ENCODE results near the gene PLPP6.
"Not testable (repeated sequence)": the region's sequence is repeated elsewhere in the genome, so short reads cannot be mapped to it uniquely, and the experiment has no call there.

PLPP6 gene

DNA sequence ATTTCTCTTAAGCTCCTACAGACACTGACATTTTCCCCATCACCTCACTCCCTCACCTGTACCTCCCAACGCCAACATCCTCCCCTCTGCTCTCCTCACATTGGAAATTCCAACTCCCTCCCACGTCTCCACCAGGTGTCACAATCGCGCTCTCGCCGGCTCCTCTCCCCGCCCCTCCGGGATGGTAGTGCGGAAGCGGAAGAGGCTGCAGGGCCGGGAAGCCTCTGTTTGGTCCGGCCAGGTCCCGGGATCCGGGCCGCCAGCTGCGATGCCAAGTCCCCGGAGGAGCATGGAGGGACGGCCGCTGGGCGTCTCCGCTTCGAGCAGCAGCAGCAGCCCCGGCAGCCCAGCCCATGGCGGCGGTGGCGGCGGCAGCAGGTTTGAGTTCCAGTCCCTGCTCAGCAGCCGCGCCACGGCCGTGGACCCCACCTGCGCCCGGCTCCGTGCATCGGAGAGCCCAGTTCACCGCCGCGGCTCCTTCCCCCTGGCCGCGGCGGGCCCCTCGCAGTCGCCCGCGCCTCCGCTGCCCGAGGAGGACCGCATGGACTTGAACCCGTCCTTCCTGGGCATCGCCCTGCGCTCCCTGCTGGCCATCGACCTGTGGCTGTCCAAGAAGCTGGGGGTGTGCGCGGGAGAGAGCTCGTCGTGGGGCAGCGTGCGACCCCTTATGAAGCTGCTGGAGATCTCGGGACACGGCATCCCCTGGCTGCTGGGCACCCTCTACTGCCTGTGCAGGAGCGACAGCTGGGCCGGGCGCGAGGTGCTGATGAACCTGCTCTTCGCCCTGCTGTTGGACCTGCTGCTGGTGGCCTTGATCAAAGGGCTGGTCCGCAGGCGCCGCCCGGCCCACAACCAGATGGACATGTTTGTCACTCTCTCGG is at the start of gene PLPP6:
PLPP6 (plus strand) TSS at position 187 of the 881 bp plus-strand sequence; CDS start at position 269, 82 bp downstream.
- peak; percentile 92 for DNase-seq (ENCODE audit: low read depth, low spot score)

DNA sequence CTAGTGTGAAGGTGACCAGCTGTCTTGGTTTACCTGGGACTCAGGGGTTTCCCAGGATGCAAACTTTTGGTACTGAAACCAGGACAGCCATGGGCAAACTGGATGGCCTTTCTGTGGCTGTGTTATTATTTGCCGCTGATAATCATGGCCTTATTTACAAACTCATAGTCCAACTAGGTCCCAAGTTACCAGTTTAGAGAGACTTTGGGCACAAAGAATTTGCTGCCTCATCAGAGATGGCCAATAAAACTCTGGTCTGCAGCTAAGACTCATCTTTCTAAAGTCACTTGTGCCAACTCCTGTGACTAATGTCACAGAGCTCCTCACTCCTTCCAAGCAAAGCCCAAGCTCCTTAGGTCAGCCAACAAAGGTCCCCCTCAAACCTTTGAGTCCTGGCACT is 47.5 kb upstream of the PLPP6 start:
- no peak for DNase-seq (ENCODE audit: low read depth, low spot score)

DNA sequence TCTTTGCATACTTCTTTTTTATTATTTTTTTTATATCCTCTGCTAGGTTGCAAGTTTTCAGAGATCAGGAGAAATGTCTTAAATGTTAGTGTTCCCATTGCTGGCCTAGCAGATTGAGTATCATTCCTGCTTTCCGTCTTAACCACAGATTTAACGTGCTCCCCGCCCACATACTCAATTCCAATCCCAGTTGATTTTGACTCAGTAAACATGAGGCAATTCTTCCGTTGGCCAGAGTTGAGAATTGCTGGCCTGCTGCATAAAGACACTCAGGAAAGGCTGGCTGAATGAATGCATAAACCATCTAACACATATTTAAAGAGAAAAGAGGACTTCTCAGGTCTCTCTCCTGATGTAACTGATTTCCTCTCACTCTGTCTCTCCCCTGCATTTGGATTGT is 46.8 kb upstream of the PLPP6 start:
- peak; percentile 67 for DNase-seq (ENCODE audit: low read depth, low spot score)

GRCh38 chr9:4615778-4616177 is 46.3 kb upstream of the PLPP6 start:
- DNase-seq (ENCODE audit: low read depth, low spot score): no peak

DNA sequence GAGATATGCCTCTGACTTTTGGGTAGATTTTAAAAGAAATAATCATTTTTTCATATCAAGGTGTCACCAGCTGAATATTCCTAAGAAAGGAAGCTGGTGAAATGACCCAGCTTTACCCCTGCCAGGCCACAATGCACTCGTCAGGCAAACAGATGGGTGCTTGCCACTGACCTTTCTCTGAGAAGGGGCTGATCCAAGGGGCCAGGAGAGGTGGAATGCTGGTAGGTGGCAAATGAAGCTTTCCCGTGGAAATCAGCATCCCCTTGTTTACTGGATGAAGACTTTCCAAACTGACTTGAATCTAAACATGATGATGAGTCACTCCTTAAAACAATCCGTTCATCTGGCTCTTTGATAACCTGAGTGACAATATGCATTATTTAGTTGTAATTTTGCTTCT is 44.3 kb upstream of the PLPP6 start:
- no peak for DNase-seq (ENCODE audit: low read depth, low spot score)

DNA sequence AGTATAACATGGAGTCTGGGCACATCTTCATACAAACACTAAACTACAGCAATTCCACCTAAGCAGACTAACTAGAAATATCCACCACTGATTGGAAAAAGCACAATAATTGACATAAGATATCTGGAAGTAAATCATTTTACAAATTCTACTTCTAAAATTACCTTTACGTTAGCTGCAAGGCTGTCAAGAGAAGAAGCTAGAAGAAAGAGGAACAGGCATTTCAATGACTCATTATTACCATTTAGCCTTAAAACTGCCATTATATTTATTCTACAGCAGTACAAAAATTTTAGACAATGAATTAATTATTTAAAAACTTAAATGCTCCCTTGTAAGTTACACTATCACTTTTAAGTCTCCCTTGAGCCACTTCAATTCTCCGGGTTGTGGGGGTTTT is 43.4 kb upstream of the PLPP6 start:
- no peak for DNase-seq (ENCODE audit: low read depth, low spot score)

DNA sequence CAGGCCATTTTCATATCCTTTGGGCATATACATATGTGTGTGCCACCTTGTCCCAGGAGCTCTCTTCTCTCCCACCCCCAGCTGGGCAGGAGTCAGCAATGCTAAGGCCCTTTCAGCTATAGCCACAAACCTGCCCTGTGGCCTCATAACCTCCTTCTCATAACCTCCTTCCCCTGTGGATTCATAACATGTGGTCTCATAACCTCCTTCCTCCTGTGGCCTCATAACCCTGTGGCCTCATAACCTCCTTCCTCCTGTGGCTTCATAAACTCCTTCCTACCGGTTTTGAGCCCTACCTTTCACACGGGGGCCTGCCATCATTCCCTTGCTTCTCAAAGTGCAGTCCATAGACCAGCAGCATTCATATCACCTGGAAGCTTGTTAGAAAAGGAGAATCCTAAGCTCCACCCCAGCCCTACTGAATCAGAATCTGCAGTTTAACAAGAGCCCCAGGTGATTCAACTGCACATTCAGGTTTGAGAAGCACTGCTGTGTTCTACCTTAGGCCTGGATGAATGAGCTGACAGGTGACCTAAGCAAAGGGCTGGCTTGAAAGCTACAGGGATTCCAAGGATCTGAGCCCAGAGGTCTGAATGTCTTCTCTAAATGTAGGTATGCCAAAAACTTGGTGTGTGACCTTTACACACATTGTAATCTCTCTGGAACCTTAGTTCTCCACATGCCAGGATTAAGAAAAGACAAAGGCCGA is 41.9 kb upstream of the PLPP6 start:
- DNase-seq (ENCODE audit: low read depth, low spot score): no peak

GRCh38 chr9:4620881-4621555 is 41.1 kb upstream of the PLPP6 start:
- peak; percentile 70 for DNase-seq (ENCODE audit: low read depth, low spot score)

DNA sequence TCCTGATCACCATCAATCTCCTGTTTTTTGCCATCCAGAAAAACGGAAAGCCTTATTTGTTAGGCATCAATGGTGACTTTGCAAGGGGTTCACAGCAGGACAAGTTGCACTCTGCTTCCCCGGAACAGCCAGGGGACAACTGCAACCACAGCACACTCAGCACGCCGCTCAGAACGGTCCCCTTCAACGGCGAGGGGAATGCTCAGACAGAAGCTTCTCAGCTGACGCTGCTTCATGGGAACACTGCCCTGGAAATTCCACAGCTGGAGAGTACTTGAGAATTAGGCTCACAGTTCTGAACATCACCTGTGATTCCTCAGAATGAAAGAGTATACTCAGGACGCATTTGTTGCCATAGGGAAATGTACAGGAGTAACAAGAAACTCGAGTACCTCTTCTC is 40.1 kb upstream of the PLPP6 start:
- no peak for DNase-seq (ENCODE audit: low read depth, low spot score)

- DNase-seq (ENCODE audit: low read depth, low spot score): peak; percentile 30
Observed at GRCh38 chr9:4630836-4631235, 31.3 kb upstream of the PLPP6 start.

DNA sequence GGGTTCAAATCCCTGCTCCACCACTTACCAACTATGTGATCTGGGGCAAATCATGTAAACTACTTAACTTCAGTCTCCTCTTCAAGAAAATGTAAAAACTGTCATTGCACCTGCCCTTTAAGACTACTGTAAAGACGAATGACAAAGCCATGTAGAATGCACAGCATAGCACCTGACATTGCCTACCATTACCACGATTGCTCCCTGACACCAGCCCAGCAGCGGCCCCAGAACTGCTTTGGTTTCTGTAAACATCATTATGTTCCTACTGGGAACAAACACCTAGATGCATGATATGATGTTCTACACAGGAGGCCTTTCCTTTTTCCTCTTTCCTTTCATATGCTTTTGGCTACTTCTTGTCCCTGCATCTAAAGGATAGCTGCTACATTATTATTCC is 23.1 kb upstream of the PLPP6 start:
- DNase-seq (ENCODE audit: low read depth, low spot score): no peak

GRCh38 chr9:4639420-4639819 is 22.7 kb upstream of the PLPP6 start:
- DNase-seq (ENCODE audit: low read depth, low spot score): no peak

DNA sequence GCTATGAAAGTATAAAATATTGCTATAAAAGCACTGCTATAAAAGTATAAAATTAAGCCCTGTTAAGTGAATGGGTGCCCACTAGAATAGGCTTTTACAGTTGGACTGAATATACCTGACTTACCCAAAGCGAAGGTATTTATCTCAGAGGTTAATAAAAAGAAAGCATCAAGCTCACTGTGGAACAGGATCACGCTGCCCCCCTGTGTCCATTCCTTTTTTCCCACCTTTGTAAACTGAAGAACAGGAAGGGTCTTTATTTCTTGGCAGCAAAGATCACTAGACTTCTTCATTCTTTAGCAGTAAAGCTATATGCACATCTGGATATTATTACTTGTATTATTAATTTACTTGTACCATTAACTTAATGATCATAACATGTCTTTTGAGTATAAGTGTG is 22.1 kb upstream of the PLPP6 start:
- DNase-seq (ENCODE audit: low read depth, low spot score): peak; percentile 60

- DNase-seq (ENCODE audit: low read depth, low spot score): no peak
Observed at GRCh38 chr9:4642351-4642750, 19.7 kb upstream of the PLPP6 start.

DNA sequence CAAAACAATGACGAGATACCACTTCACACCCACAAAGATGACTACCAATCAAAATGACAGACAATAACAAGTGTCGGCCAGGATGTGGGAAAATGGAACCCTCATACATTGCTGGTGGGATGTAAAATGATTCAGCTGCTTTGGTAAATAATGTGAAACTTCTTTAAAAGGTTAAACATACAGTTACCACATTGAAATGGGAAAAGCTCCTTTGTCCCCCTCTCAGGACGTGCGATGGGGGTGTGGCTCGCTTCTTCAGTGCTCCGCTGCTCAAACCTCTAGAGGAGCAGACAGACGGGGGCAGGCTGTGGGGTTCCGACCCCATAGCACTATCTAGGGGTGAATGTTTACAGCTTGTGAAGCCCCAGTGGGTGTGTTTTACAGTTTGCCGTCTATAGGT is 8.0 kb upstream of the PLPP6 start:
- DNase-seq (ENCODE audit: low read depth, low spot score): no peak

GRCh38 chr9:4654538-4654937 is 7.6 kb upstream of the PLPP6 start:
- DNase-seq (ENCODE audit: low read depth, low spot score): no peak

DNA sequence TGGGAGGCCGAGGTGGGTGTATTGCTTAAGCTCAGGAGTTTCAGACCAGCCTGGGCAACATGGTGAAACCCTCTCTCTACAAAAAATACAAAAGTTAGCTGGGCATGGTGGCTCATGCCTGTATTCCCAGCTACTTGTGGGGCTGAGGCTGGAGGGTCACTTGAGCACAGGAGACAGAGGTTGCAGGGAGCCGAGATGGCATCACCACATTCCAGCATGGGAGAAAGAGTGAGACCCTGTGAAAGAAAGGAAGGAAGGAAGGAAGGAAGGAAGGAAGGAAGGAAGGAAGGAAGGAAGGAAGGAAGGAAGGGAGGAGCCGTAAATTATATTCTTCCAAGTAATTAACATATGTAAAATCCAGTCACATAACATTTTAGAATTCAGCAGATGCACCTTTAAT is 5.9 kb upstream of the PLPP6 start:
- DNase-seq (ENCODE audit: low read depth, low spot score): not testable (repeated sequence)

DNA sequence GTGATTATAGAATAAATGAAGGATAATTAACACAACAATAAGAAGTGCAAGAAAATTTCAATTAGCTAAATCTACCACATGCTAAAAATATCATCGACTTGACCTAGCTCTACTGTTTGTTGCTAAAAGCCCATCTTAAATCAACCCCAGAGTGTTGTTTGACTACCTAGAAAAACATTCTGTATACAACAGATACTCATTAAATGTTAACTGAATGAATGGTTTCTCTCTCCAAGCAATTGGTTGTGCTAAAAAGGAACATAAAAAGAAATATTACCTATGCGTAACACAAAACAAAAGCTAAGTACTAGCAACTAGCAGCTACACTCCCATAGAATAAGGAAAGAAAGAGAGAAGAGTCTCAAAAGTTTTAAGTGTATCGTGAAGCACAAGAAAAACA is 5.5 kb upstream of the PLPP6 start:
- no peak for DNase-seq (ENCODE audit: low read depth, low spot score)

DNA sequence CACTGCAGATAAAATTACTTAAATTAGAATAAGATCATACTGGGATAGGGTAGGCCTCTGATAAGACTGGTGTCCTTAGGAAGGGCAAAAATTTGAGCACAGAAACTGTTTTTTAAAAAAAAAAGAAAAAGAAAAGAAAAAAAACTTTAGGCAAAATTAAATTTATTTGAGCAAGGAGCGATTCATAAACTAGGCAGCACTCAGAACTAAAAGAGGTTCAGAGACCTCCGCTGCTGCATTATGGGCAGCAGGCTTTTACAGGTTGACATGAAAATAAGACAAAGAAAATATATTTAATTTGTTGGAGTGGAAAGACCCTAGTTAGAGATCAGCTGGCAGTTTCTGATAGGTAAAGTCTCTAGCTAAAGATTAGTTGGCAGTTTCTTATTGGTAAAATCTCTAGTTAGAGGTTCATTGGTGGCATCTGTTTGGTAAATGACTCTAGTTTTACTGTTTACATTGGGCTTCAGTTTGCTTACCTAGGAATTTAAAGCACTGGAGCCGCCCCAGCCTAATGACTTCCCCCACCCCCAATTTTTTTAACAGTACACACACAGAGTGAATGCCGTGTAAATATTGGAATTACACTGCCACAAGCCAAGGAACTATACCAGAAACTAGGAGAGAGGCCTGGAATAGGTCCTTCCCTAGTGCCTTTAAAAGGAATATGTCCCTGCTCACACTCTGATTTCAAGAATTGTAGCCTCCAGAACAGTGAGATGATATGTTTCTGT is 4.5 kb upstream of the PLPP6 start:
- no peak for DNase-seq (ENCODE audit: low read depth, low spot score)

GRCh38 chr9:4660665-4661064 is 1.4 kb upstream of the PLPP6 start:
- DNase-seq (ENCODE audit: low read depth, low spot score): not testable (repeated sequence)

- peak; percentile 30 for DNase-seq (ENCODE audit: low read depth, low spot score)
Observed at GRCh38 chr9:4661165-4661564, 929 bp upstream of the PLPP6 start.

DNA sequence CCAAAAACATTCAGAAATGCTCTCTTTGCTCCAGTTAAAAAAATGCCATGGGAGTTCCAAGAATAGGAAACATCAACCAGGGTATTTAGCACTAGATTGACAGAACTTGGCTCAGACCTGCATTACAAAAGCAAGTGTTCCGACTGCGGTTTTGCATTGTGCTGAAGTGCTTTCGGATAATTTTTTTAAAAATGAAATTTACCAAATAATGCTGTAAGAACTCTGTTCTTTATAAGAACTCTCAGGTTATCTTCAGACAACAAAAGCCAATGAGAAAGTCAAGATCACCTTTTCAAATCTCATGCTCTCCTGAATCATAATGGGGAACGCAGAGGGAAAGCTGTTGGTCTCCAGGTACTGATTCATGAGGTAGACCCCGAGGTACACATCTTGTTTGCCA is 483 bp upstream of the PLPP6 start:
- DNase-seq (ENCODE audit: low read depth, low spot score): peak; percentile 73

Measured in astrocyte of the hippocampus (primary cell).